CD4-positive, alpha-beta T cell treated with Interleukin-10 for 1 hour (primary cell): ENCODE results near the gene ADH1C.
"Not testable (repeated sequence)": the region's sequence is repeated elsewhere in the genome, so short reads cannot be mapped to it uniquely, and the experiment has no call there.

Experiments
- DNase-seq: peaks from one replicate; pipeline ENCODE4 v3.0.0-alpha.2; 2020

Gene ADH1C

DNA sequence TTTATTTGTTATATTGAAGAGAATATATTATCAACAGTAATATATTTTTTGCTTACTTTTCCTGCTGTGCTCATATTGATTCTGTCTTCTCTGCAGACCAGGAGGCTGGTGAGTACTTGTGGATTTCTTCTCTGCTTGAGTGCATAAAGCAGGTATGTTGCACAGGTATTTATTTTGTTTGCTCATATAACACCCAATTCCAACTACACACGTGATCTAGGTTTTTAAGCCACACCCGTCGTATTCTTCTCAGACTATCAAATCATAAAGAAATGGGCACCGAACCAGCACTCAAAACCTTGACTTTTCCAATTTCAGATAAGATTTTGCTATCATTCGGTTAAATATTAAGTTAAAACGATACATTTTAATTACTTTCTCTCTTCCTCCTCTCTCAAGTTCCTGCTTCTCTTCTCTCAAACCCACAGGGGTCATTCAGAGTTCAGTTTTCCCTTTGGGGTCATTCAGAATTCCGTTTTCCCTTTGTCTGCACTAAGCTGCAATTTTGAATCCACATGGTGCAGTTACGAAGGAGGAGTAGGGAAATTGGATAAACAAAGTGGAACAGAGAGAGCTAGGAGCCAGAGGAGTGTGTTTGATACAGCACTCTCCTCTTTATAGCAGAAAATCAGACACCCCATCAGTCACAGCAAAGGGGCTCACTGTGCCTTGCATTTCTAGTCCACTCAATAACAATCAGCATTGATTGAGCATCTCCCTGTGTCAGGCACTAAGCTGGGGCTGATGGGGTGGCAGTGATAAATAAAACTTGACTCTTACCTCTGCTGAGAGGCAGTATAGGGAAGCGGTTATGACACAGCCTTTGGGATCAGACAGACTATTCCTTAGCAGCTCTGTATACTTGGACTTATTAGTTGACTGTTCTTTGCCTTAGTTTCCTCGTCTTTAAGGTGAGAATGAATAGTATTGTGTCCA lies at the start of gene ADH1C:
Gene ADH1C (minus strand): TSS at position 145 of the 936 bp plus-strand sequence. CDS start 71 bp downstream, at position 74.
- DNase-seq, result no peak

DNA sequence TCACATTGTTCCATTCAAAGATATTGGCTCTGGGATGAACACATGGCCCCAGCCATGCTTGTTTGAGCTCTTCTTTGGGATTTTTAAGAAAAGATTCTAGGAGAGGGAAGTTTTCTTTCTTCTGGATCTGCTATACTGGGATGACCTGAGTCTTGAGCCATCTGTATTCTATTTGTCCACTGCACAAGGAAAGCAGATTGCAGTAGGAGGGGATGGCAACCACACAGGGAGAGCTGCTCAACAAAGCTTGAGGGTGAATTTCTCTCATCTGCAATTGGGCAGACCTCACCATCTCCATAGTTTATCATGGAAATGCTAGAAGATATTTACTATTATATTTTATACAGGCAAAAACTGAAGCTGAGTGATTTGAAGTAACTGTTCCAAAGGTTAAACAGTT lies 48.3 kb upstream of the ADH1C start:
- no peak for DNase-seq

DNA sequence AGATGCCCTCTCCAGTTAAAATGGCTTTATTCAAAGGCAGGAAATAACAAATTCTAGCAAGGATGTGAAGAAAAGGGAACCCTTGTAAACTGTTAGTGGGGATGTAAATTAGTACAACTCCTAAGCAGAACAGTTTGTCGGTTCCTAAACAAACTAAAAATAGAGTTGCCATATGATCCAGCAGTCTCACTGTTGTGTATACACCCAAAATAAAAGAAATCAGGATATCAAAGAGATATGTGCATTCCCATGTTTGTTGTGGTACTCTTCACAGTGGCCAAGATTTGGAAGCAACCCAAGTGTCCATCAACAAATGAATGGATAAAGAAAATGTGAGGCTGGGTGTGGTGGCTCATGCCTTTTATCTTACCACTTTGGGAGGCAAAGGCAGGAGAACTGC lies 46.5 kb upstream of the ADH1C start:
- no peak for DNase-seq

DNA sequence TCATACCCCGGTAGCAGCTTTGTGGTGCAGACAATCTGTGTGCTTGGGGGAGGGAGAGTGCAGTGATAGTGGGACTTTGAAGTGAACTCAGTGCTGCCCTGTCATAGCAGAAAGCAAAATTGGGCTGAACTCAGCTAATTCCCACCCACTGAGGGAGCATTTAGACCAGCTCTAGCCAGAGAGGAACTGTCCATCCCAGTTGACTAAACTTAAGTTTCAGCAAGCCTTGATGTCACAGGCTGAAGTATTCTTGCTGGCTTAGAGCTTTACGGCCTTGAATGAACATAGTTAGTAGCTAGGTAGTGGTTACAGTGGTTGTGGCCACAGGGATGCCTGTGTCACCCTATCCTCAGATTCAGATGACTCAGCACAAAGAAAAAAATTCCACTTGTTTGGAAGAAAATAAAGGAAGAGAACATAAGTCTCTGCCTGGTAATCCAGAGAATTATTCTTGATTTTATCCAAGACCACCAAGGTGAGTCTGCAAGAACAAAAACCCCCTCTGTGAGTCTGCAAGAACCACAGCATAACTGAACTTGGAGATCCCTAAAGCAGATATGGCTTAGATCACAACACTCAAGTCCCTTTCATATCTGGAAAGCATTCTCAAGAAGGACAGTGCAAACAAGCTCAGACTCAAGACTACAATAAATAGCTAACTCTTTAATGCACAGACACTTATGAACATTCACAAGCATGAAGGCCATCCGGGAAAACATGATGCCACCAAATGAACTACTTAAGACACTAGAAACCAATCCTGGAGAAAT lies 43.2 kb upstream of the ADH1C start:
- DNase-seq, result no peak

DNA sequence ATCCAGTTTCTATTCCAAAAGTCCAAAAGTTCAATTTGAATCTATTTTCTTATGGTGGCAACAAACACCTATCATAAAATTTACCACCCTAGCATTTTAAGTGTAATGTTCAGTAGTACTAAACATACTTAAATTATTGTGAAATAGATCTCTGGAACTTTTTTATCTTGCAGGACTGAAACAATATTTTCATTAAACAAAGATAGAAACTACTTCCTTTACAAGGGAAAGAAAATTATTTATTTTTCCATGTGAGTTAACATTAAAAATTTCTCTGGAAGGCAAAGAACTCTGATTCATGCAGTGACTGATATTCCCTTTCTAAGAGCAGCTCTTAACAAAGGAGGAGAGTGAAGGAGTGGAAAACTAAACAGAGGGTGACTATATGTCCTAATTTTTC lies 42.4 kb upstream of the ADH1C start:
- no peak for DNase-seq

DNA sequence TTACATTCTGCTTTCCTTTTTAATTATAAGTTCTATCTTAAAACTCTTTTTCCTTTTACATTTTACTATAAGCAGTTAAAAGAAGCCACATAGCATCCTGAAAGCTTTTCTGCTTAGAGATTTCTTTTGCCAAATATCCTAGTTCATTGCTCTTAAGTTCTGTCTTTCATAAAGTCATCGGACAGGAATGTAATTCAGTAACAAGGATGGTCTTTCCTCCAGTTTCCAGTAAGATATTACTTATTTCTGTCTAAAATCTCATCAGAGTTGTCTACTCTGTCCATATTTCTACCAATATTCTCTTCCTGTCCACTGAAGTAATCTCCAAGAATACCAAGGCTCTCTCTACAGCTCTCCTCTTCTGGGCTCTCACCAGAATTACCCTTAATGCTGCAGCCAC lies 37.5 kb upstream of the ADH1C start:
- no peak for DNase-seq

DNA sequence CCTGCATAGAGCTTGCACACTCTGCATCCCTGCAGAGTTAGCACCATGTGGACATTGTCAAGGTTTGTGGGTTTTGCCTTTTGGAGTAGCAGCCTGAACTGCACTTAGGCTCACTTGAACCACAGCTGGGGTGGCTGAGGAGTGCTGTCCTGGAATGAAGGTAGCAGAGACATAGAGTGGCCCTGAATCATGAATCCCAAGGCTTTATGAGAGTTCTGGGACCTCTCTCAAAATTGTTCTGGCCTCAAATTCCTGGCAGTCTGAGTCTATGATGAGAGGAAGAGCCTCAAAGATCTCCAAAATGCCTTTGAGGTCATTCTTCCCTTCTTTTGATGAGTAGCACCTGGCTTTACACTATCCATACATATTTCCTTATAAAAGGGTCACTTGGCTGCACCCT lies 37.1 kb upstream of the ADH1C start:
- DNase-seq, result no peak

DNA sequence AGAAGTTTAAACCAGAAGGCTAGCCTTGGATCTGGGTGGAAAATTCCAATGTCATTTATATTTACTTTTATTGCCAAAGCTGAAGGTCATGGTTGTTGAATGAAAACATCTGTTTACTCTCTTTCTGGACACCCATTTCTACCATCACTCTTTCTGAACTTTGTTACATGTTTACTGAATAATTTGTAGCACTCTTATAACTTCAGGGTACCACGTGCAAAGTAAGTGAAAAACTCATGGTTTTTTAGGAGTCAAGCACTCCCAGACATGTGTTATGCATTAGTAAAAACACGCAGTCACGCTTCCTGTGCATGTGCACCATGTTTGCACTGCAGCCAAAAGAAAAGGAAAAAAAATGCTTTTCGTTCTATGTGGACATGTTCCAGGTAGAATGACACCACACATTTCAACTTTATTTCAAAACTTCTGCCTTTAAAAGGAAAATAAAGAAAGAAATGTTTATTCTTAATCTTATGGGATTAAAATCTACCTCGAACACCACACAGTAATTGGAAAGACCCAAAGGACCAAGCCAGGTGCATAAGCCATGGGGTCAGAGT lies 31.4 kb upstream of the ADH1C start:
- DNase-seq, result no peak

DNA sequence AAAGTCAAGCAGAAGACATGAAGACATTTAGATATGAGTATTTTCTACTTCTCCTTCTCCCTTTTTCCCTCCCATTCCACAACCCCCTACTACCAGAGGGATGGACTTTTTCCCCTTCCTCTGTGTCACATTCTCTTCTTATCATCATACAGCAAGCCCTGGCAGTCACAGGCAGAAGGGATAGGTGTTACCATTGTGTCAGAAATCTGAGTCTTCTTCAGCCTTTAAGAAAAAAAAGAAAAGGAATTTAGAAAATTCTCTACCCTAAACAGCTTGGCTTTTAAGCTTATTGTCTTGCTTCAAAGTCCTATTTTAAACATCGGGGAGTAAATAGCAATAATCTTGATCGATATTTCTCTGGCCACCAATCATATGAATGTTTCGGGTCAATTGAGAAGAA lies 30.9 kb upstream of the ADH1C start:
- DNase-seq, result no peak

DNA sequence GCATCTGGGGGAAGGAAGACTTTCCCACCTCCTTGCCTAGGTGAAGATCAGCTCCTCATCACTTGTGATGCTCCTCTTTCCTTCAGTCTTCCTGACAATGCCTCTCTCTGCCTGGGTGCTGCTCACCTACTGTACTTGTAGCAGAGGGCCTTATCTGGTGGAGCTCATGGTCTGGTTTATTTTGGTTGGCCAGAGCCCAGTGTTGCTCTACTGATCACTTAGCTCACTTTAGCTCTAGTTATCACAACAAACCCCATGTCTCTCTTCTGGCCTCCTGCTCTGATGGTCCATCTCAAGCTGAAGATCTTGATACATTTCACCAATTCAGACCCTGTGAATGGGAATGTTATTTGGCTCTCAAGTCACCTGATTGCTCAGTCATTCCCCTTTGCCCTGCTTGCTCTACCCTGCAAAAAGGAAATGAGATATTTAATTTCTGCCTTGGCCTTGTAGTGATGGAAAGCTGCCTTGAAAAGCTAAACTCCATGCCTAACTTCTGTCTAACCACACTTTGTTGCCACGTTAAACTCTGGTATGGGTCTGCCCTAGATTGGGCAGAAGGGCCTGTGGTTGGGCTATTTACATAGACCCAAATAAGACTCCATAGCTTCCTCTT lies 30.3 kb upstream of the ADH1C start:
- no peak for DNase-seq

DNA sequence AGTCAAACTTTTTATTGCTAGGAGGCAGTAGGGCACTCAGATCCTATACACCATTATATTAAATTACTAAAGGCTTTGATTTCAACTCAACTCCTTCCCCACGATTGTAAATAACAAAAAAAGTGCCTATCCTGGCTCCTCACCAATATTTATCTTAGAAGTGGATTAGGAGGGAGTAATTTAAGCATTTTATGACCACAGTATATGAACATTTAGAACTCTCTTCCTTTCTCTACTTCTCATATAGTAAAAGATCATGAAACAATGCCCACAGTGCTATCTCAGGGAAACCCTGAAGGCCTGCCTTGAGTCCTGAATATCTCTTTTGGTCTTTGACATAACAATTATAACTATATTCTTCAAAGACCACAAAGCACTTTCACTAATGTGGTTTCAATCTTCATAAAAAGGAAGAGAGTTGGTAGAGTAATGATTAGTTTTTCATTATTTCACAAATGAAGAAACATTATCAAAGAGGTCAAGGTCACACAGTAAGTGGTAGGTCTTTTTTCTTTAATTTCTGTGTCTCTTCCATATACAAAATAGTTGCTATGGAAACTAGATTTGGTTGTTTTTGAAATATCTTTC lies 29.1 kb upstream of the ADH1C start:
- DNase-seq, result no peak

DNA sequence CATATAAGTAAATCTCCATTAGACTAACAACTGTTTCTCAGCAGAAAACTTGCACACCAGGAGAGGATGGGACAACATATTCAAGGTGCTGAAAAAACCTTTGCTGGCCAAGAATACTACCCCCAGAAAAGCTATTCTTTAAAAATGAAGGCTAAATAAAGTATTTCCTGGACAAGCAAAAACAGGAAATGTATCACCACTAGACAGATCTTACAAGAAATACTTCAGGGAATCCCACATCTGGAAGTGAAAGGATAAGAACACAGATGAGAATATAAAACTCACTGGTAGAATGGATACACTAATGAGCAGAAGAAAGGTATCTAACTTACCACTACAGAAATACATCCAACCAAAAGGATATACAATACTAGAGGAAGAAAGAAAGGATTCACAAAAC lies 27.0 kb upstream of the ADH1C start:
- no peak for DNase-seq

DNA sequence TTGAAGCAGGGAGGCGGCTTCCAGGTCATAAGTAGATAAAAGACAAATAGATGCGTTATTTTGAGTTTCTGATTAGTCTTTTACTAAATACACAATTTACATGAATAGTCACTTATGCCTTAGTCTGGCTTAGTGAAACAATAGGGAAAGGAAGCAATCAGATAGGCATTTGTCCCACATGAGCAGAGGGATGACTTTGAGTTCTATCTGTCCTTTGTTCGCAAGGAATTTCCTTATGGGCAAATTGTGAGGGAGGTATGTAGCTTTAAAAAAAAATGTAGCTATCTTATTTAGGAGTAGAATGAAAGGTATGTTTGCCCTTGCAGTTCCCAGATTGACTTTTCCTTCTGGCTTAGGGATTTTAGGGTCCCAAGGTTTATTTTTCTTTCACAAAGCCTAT lies 26.3 kb upstream of the ADH1C start:
- no peak for DNase-seq

DNA sequence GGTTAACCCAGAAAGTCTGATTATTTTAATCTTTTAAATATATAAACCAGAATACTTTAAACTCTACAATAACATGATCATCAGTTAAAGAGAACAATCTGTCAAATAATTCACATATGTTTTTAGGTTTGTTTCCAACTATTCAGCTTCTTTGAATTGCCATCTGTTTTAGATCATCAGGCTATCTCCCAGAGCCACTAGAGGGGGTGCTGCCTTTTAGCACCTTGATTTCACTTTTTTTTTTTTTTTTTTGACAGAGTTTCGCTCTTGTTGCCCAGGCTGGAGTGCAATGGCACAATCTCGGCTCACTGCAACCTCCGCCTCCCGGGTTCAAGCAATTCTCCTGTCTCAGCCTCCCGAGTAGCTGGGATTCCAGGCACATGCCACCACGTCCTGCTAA lies 24.8 kb upstream of the ADH1C start:
- DNase-seq, result not testable (repeated sequence)

DNA sequence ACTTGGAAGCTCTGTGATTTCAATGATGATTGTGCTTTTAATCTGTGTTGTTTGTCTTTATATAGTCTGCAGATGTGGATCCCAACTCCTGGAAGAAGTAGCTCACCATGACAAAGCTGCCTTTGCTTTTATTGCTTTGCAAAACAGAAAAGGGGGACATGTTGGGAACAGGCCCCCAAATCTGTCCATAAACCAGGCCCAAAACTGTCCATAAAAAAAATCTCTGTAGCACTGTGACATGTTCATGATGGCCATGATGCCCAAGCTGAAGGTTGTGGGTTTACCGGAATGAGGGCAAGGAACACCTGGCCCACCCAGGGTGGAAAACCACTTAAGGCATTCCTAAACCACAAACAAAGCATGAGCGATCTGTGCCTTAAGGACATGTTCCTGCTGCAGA lies 19.9 kb upstream of the ADH1C start:
- not testable (repeated sequence) for DNase-seq

DNA sequence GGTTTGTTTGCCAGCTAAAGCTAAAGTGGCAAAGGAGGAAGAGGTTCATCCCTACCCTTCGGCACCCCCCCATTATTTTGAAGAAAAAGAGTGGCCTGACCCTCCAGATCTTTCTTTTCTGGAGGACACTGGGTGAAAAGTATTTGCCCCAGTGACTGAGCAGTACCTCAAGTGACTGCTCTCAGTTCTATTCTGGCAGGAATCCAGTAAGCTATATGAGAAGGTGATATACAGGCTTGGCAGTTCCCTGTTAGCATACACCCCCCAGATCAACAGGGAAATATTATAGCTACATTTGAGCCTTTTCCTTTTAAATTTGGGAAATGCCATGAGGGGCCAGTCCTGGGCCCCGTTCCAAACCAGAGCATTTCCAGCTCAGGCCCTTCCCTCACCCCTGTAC lies 15.3 kb upstream of the ADH1C start:
- DNase-seq, result not testable (repeated sequence)

DNA sequence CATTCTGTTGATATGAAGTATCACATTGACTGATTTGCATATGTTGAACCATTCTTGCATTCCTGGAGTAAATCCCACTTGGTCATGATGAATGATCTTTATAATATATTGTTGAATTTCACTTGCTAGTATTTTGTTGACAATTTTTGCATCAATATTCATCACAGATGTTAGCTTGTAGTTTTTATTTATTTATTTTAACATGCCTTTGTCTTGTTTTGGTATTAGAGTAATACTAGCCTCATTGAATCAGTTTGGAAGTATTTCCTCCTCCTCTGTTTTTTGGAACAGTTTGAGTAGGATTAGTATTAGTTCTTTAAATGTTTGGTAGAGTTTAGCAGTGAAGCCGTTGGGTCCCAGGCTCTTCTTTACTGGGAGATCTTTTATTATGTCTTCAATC lies 13.9 kb upstream of the ADH1C start:
- DNase-seq, result no peak

DNA sequence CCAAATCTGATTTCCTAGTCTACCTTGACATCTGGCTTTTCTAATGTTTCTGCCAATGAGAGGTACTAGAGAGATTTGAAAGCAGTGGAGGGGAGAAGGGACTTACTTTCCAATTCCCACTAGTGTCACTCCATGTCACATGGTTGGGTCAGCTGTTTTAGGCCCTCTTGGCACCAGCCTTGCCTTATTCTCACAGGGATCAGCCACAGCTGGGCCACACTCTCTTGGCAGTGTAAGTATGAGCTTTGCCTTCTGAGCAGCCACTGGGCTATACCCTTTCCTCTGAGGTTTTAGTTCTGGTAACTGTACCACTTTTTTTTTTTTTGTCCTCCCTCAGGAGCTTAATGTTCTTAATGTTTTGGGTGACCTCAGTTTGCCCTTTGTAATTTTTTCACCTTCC lies 10.2 kb upstream of the ADH1C start:
- DNase-seq, result no peak

DNA sequence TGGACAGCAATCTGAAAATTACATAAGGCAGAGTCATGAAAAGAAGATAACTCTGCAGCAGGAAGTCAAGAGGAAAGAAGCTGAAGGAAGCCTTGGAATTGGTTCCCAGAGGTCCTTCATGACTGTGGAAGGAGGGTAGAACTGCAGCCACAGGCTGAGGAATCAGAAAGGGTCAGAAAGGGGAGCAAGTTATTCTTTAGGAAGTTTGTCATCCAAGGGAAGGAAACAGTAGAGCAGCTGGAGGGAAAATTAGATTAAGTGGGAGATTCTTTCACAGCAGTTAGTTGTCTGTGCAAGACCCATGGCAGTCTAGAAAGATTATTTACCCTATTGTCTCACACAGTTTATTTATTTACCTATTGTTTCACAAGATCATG lies 9.3 kb upstream of the ADH1C start:
- DNase-seq, result no peak

DNA sequence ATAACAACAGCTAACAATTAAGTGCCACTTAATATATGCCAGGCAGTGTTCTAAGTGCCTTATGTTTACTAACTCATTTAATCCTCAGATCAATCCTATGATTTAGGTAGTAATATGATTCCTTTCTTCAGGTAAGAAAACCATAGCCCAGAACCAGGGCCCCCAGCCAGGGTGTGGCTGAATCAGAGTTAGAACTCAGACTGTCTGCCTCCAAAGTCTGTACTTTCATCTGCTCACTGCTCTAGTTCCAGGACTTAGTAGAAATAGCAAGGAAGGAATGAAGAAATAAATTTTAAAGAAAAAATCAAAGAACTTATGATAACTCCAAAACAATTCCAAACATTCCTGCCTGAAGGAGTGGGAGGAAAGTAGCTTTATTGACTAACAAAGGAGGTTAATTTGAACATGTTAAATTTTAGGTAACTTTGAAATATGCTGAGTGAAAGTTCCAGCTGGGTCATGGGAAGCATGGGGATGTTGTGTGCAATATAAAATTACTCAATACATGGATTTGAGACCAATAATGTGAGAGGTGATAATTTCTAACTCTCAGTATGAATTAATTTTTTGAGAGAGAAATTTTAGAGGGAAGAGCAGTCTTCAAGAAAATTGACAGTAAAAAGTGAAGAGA lies 8.8 kb upstream of the ADH1C start:
- no peak for DNase-seq

DNA sequence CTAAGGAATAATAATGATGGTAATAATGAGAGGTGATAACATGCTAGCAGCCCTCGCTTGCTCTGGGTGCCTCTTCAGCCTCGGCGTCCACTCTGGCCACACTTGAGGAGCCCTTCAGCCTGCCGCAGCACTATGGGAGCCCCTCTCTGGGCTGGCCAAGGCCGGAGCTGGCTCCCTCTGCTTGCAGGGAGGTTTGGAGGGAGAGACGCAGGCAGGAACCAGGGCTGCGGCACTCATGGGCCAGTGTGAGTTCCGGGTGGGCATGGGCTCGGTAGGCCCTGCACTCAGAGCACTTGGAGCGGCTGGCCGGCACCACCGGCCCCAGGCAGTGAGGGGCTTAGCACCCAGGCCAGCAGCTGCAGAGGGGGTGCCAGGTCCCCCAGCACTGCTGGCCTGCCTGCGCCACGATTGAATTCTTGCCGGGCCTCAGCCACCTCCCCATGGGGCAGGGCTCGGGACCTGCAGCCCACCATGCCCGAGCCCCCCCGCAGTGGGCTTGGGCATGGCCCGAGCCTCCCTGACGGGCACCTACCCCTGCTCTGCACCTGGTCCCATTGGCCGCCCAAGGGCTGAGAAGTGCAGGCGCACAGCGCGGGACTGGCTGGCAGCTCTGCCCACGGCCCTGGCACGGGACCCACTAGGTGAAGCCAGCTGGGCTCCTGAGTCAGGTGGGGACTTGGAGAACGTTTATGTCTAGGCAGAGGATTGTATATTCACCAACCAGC lies 7.1 kb upstream of the ADH1C start:
- DNase-seq, result no peak

DNA sequence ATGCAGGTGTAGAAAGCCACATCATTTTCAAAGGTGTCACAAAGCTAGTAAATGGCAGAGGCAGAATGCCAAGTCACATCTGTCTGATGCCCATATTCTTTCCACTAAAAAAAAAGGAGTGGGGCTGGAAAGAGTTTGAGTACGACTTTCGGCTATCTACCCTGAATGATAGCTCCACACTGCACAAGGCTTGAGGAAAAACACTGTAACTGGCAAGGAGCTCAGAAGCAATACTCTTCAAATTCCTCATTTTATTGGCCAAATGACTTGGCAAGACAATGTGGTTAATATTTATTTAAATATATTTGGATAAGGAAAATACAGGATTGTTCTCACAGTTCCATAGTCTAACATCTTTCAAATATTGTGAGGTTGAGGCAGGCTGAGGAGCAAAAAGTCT lies 5.4 kb upstream of the ADH1C start:
- no peak for DNase-seq
